ENCODE results near the gene GNPTAB. TPM values are rescaled to one million over a fixed set of nuclear protein-coding genes. Genes with fewer than 3 reads are reported as not detected.

The GNPTAB gene
- total and polyA plus RNA-seq, 2 of the 8 experiments (the other 6 are each of a cell fraction or from before 2014, with no cell fraction given): 21.5 to 51.3 TPM

- no peak for TF ChIP-seq CHD7 (IDR thresholded peaks at IDR 0.05; ENCODE audit: insufficient replicate concordance, low read length)
- TF ChIP-seq CTBP2 (IDR thresholded peaks at IDR 0.05; ENCODE audit: borderline replicate concordance, insufficient read depth, insufficient read length, low read length): no peak
- TF ChIP-seq TBP (IDR thresholded peaks at IDR 0.05; ENCODE audit: low read depth, low read length): no peak
- no peak for TF ChIP-seq SUZ12 (IDR thresholded peaks at IDR 0.05; ENCODE audit: low read length)
- TF ChIP-seq RFX5 (IDR thresholded peaks at IDR 0.05; ENCODE audit: borderline replicate concordance, low read depth, low read length): no peak
- no peak for TF ChIP-seq FOSL1 (IDR thresholded peaks at IDR 0.05; ENCODE audit: insufficient read depth, low read depth, low read length)
- no peak for TF ChIP-seq SIRT6 (IDR thresholded peaks at IDR 0.05; ENCODE audit: low read length)
Observed at GRCh38 chr12:101740980-101741379, 89.8 kb downstream of the GNPTAB start (continued).
